K562 (cell line): ENCODE results near the gene TMED4. TPM values are rescaled to one million over a fixed set of nuclear protein-coding genes. Genes with fewer than 3 reads are reported as not detected.

Experiments
- ATF2 ChIP-seq: sonication (generic); formaldehyde crosslinking; IDR thresholded peaks from 2 replicates; pipeline ENCODE4 v1.8.1; 2022; ENCODE audit warnings: missing genetic modification reagents
- ATF7 ChIP-seq: fragments of 450-650 bp; IDR thresholded peaks from 2 replicates; pipeline ENCODE4 v1.7.1; 2014; ENCODE audit warnings: mild to moderate bottlenecking, moderate library complexity
- ELF4 ChIP-seq: fragments of 450-650 bp; formaldehyde crosslinking; IDR thresholded peaks from 2 replicates; pipeline ENCODE4 v1.4.0; 2022; ENCODE audit warnings: missing genetic modification characterization
- ELK1 ChIP-seq: sonication (generic); formaldehyde crosslinking; IDR thresholded peaks from 2 replicates; pipeline ENCODE4 v1.8.1; 2022; ENCODE audit warnings: missing genetic modification reagents
- ETS1 ChIP-seq: conservative IDR thresholded peaks from 2 replicates; pipeline ENCODE4 v1.6.1; 2011; ENCODE audit warnings: low read depth, mild to moderate bottlenecking, low read length; ENCODE audit not compliant: control insufficient read depth
- FOXK1 ChIP-seq: sonication (generic); formaldehyde crosslinking; IDR thresholded peaks from 2 replicates; pipeline ENCODE4 v1.8.0; 2022; ENCODE audit warnings: missing genetic modification reagents, mild to moderate bottlenecking, borderline replicate concordance
- KDM1A ChIP-seq, 2 experiments: fragments of 450-650 bp; IDR thresholded peaks; 2 replicates each; pipeline ENCODE4 v1.6.1; 2016; ENCODE audit warnings: mild to moderate bottlenecking in 2 of 2
- KDM4B ChIP-seq, 2 experiments: fragments of 450-650 bp in 1 of 2; sonication (generic) in 1 of 2; IDR thresholded peaks; 2 replicates each; pipeline ENCODE4 v1.6.1; 2016 to 2017; ENCODE audit warnings: borderline replicate concordance in 2 of 2, antibody characterized with exemption in 1 of 2, low read depth in 1 of 2, mild to moderate bottlenecking in 1 of 2
- KHSRP ChIP-seq: fragments of 450-650 bp; IDR thresholded peaks from 2 replicates; pipeline ENCODE4 v1.6.1; 2017
- MAZ ChIP-seq, 2 experiments: fragments of 450-650 bp in 1 of 2; sonication (generic) in 1 of 2; formaldehyde crosslinking; IDR thresholded peaks in 1 of 2; conservative IDR thresholded peaks in 1 of 2; 2 replicates each; pipeline versions ENCODE4 v1.4.0 to v1.5.0; 2020; ENCODE audit warnings: mild to moderate bottlenecking in 1 of 2, missing genetic modification reagents in 1 of 2
- NCOA6 ChIP-seq: fragments of 450-650 bp; IDR thresholded peaks from 2 replicates; pipeline ENCODE4 v1.6.1; 2017; ENCODE audit warnings: mild to moderate bottlenecking
- NFXL1 ChIP-seq: fragments of 450-650 bp; formaldehyde crosslinking; IDR thresholded peaks from 2 replicates; pipeline ENCODE4 v1.4.0; 2021; ENCODE audit warnings: mild to moderate bottlenecking
- POLR2AphosphoS5 ChIP-seq: IDR thresholded peaks from 2 replicates; pipeline ENCODE4 v1.6.1; 2011; ENCODE audit warnings: mild to moderate bottlenecking, low read depth, low read length, moderate library complexity; ENCODE audit not compliant: control insufficient read depth, insufficient read depth
- POLR2H ChIP-seq: IDR thresholded peaks from 2 replicates; pipeline ENCODE4 v1.6.1; 2016; ENCODE audit warnings: missing genetic modification characterization, low read depth, mild to moderate bottlenecking, control low read depth, missing compliant biosample characterization, moderate library complexity
- SRSF7 ChIP-seq: fragments of 200-400 bp; formaldehyde crosslinking; optimal IDR thresholded peaks from 2 replicates; pipeline ENCODE3; 2017; ENCODE audit warnings: mild to moderate bottlenecking, low read depth, low read length
- STAT5A ChIP-seq: IDR thresholded peaks from 2 replicates; pipeline ENCODE4 v1.6.1; 2012; ENCODE audit warnings: low read length, inconsistent platforms, borderline replicate concordance
- TFAP4 ChIP-seq: sonication (generic); formaldehyde crosslinking; IDR thresholded peaks from 2 replicates; pipeline ENCODE4 v1.8.0; 2022; ENCODE audit warnings: missing genetic modification reagents, mild to moderate bottlenecking, moderate library complexity, borderline replicate concordance
- ZNF174 ChIP-seq: fragments of 250-450 bp; sonication (Bioruptor Pico); IDR thresholded peaks from 2 replicates; pipeline ENCODE4 v1.4.0; 2020; ENCODE audit warnings: mild to moderate bottlenecking
- ZNF24 ChIP-seq: fragments of 450-650 bp; IDR thresholded peaks from 2 replicates; pipeline ENCODE4 v1.6.1; 2016
- ZNF449 ChIP-seq: fragments of 250-450 bp; sonication (Bioruptor Pico); IDR thresholded peaks from 2 replicates; pipeline ENCODE4 v1.8.0; 2022; ENCODE audit warnings: moderate library complexity, mild to moderate bottlenecking, inconsistent platforms
- ZNF583 ChIP-seq: fragments of 250-450 bp; sonication (Bioruptor Pico); IDR thresholded peaks from 2 replicates; pipeline ENCODE4 v1.4.0; 2020
- ZNF695 ChIP-seq: fragments of 450-650 bp; formaldehyde crosslinking; IDR thresholded peaks from 2 replicates; pipeline ENCODE4 v1.4.0; 2020; ENCODE audit warnings: mild to moderate bottlenecking, moderate library complexity
- ZSCAN29 ChIP-seq: fragments of 450-650 bp; IDR thresholded peaks from 2 replicates; pipeline ENCODE4 v1.6.1; 2017
- polyA plus RNA-seq, 8 experiments: library from polyadenylated mRNA; depleted of rRNA in 4 of 8; stranded (reverse) in 5 of 8; unstranded in 3 of 8; fragments of >200 nt; fragmentation: Nextera tagmentation in 2 of 8; fragmentation: Illumina TruSeq in 1 of 8; extraction: Ambion mirVana in 2 of 8; extraction: Trizol in 1 of 8; gene quantifications; 2 replicates each; pipeline versions ENCODE4 v1.2.1 to v1.2.3, GENCODE V29; 2011 to 2014; ENCODE audit warnings: inconsistent platforms in 1 of 8, missing spikeins in 1 of 8
- total RNA-seq, 7 experiments: library from RNA; depleted of rRNA in 6 of 7; stranded (reverse); fragments of >200 nt in 6 of 7; fragmentation: Illumina TruSeq in 2 of 7; extraction: Trizol in 2 of 7; gene quantifications; 2 replicates each; pipeline versions ENCODE4 v1.2.1 to v1.2.3, GENCODE V29; 2011 to 2021; ENCODE audit warnings: low replicate concordance in 1 of 7

The TMED4 gene
- total and polyA plus RNA-seq, 9 of the 15 experiments (the other 6 are each of a cell fraction or from before 2014, with no cell fraction given), result 20.3 to 64.0 (median 42.1) TPM

- no peak for TF ChIP-seq ELK1
- peak; percentile 99 for TF ChIP-seq KHSRP
- TF ChIP-seq KDM1A (IDR thresholded peaks at IDR 0.05), result no peak
- no peak for TF ChIP-seq FOXK1 (CRISPR knock-in tag)
- TF ChIP-seq KDM4B (IDR thresholded peaks at IDR 0.05; ENCODE audit: borderline replicate concordance in 2 of 2, low read depth in 1 of 2), result peak in 1 of 2 experiments; percentile 40; a peak in 1 of 4 replicates
- no peak for TF ChIP-seq ZNF695 (CRISPR knock-in tag)
- no peak for TF ChIP-seq ZSCAN29
- TF ChIP-seq POLR2H (tag), result peak; percentile 92
- peak; percentile 85 for TF ChIP-seq ELF4
- no peak for TF ChIP-seq NFXL1 (CRISPR knock-in tag)
- peak; percentile 83 for TF ChIP-seq POLR2AphosphoS5
- peak; percentile 96 to 98 for TF ChIP-seq MAZ (CRISPR knock-in tag; conservative IDR thresholded peaks at IDR 0.05 in 1 of 2, IDR thresholded peaks at IDR 0.05 in 1 of 2)
- no peak for TF ChIP-seq STAT5A
- no peak for TF ChIP-seq ZNF174
- TF ChIP-seq SRSF7, result no peak
- TF ChIP-seq ATF7, result peak; percentile 97
- peak; percentile 100 for TF ChIP-seq TFAP4 (CRISPR knock-in tag)
- TF ChIP-seq ETS1, result peak; percentile 93
- no peak for TF ChIP-seq ZNF449
- TF ChIP-seq ATF2 (CRISPR knock-in tag), result no peak
- no peak for TF ChIP-seq NCOA6
- 0 out of 2 replicates have a peak, but pooled peaks have one; percentile 17 for TF ChIP-seq ZNF583 (CRISPR knock-in tag)
- TF ChIP-seq ZNF24, result peak; percentile 41; the same call in 1 of the 2 replicates
Measured at GRCh38 chr7:44606341-44607140, 24.5 kb upstream of the TMED4 start, which contains the start of gene OGDH (continued).
